Stimulated activated CD4-positive, alpha-beta T cell treated with anti-CD3 and anti-CD28 coated beads, Interleukin-12 subunit alpha, Interleukin-12 subunit beta, amount 100 ng/mL, for 4 hours (primary cell): ENCODE data around the gene POLR2C.
A peak's percentile ranks its signal among the peaks of the same experiment; 100 is the strongest.

Source experiments
- DNase-seq: peaks from one replicate; pipeline ENCODE4 v3.0.0-alpha.2; 2020

POLR2C gene

GRCh38 chr16:57452021-57452420 lies 10.5 kb upstream of the POLR2C start:
- no peak for DNase-seq

GRCh38 chr16:57462978-57463362 lies 491 bp downstream of the POLR2C start:
- DNase-seq, result no peak

- DNase-seq, result no peak
These were observed 2.0 kb downstream of the POLR2C start for GRCh38 chr16:57464523-57464922.

- DNase-seq, result no peak
These were observed 5.9 kb downstream of the POLR2C start for GRCh38 chr16:57468346-57468745.

- DNase-seq, result no peak
These were observed 6.6 kb downstream of the POLR2C start for GRCh38 chr16:57469046-57469445.

- no peak for DNase-seq
These were observed 7.5 kb downstream of the POLR2C start for GRCh38 chr16:57469917-57470470.

- no peak for DNase-seq
These were observed 8.2 kb downstream of the POLR2C start for GRCh38 chr16:57470711-57471110.

GRCh38 chr16:57471209-57471608 lies 8.7 kb downstream of the POLR2C start:
- no peak for DNase-seq

- DNase-seq, result no peak
These were observed 9.6 kb downstream of the POLR2C start for GRCh38 chr16:57471852-57472664.

- no peak for DNase-seq
These were observed 10.2 kb downstream of the POLR2C start for GRCh38 chr16:57472665-57473060.

GRCh38 chr16:57473176-57473840 lies 10.8 kb downstream of the POLR2C start:
- DNase-seq, result no peak

- no peak for DNase-seq
These were observed 11.4 kb downstream of the POLR2C start for GRCh38 chr16:57473906-57474305.

- no peak for DNase-seq
These were observed 12.5 kb downstream of the POLR2C start for GRCh38 chr16:57474671-57475661.

GRCh38 chr16:57475711-57476339 lies 13.3 kb downstream of the POLR2C start:
- DNase-seq, result peak; percentile 63

GRCh38 chr16:57476546-57477410 lies 14.3 kb downstream of the POLR2C start:
- no peak for DNase-seq

- no peak for DNase-seq
These were observed 15.2 kb downstream of the POLR2C start for GRCh38 chr16:57477531-57478202.

- no peak for DNase-seq
These were observed 16.1 kb downstream of the POLR2C start for GRCh38 chr16:57478396-57479204.

GRCh38 chr16:57479205-57479975 lies 16.9 kb downstream of the POLR2C start:
- DNase-seq, result no peak
